Activated CD4-positive, alpha-beta memory T cell treated with anti-CD3 and anti-CD28 coated beads, Interleukin-2, amount 10 ng/mL, durations not matched to agents 7 days and 5 days (primary cell): Measurements from ENCODE around the gene GABBR2. TPM values are rescaled to one million over a fixed set of nuclear protein-coding genes. Genes with fewer than 3 reads are reported as not detected.
"Not testable (repeated sequence)": the region's sequence is repeated elsewhere in the genome, so short reads cannot be mapped to it uniquely, and the experiment has no call there.

Experiments
- CTCF ChIA-PET: fragments of 350-600 bp; sonication (Branson Sonifier 250); formaldehyde crosslinking; loops from one replicate; lab custom pipeline; 2021; ENCODE audit warnings: antibody characterized with exemption, inconsistent platforms; lab: Charles Lee
- POLR2A ChIA-PET: fragments of 350-600 bp; sonication (Branson Sonifier 250); formaldehyde crosslinking; loops from one replicate; lab custom pipeline; 2021; ENCODE audit warnings: antibody characterized with exemption; lab: Charles Lee
- DNase-seq: peaks from one replicate; pipeline ENCODE4 v3.0.0-alpha.2; 2020
- H3K27ac Mint-ChIP-seq: one replicate; pipeline ENCODE4 v1.8.0; 2021; ENCODE audit warnings: mild to moderate bottlenecking, mixed read lengths
- H3K27me3 Mint-ChIP-seq: one replicate; pipeline ENCODE4 v1.8.0; 2021; ENCODE audit warnings: mixed read lengths
- H3K36me3 Mint-ChIP-seq: one replicate; pipeline ENCODE4 v1.8.0; 2021; ENCODE audit warnings: low read depth, mixed read lengths
- H3K4me1 Mint-ChIP-seq: one replicate; pipeline ENCODE4 v1.8.0; 2021; ENCODE audit warnings: mixed read lengths
- H3K4me3 Mint-ChIP-seq: one replicate; pipeline ENCODE4 v1.8.0; 2021; ENCODE audit warnings: mild to moderate bottlenecking, mixed read lengths
- H3K9me3 Mint-ChIP-seq: one replicate; pipeline ENCODE4 v1.8.0; 2021; ENCODE audit warnings: mixed read lengths
- total RNA-seq, 2 experiments: library from RNA; stranded (reverse); gene quantifications; one replicate each; pipeline ENCODE4 v1.2.3, GENCODE V29; 2021

GABBR2 gene
- total RNA-seq, 2 experiments from 2014 or later = not detected

- Mint-ChIP-seq H3K9me3 (no peaks in the 10 kb centered on the region), H3K36me3 (no peaks in the 10 kb centered on the region), H3K4me3 (no peak overlapping the region), H3K27me3 (peaks cover 15% of the 10 kb centered on the region), H3K27ac (no peak overlapping the region), H3K4me1 (no peaks in the 10 kb centered on the region)
- ChIA-PET POLR2A (no interaction called here), CTCF (no interaction called here)
- DNase-seq = no peak
Measured at GRCh38 chr9:98481676-98482075, 227.1 kb downstream of the GABBR2 start.

- Mint-ChIP-seq H3K4me3 (no peak overlapping the region), H3K4me1 (no peaks in the 10 kb centered on the region), H3K27ac (no peak overlapping the region), H3K27me3 (peaks cover 15% of the 10 kb centered on the region), H3K9me3 (no peaks in the 10 kb centered on the region), H3K36me3 (no peaks in the 10 kb centered on the region)
- ChIA-PET POLR2A (no interaction called here), CTCF (no interaction called here)
- no peak for DNase-seq
Measured at GRCh38 chr9:98479967-98480847, 228.5 kb downstream of the GABBR2 start.

- CTCF ChIA-PET = no interaction called here
- DNase-seq = no peak
- no peaks in the 10 kb centered on the region for H3K9me3 Mint-ChIP-seq
- H3K4me3 Mint-ChIP-seq = no peak overlapping the region
- H3K36me3 Mint-ChIP-seq = no peaks in the 10 kb centered on the region
- H3K4me1 Mint-ChIP-seq = no peaks in the 10 kb centered on the region
- no peak overlapping the region for H3K27ac Mint-ChIP-seq
- peaks cover 15% of the 10 kb centered on the region for H3K27me3 Mint-ChIP-seq
- POLR2A ChIA-PET = no interaction called here
Measured at GRCh38 chr9:98479449-98479848, 229.3 kb downstream of the GABBR2 start.

- no peaks in the 10 kb centered on the region for H3K4me1 Mint-ChIP-seq
- H3K36me3 Mint-ChIP-seq = no peaks in the 10 kb centered on the region
- POLR2A ChIA-PET = interaction anchor here (0.5 kb wide), 1 partner anchor 10 kb away, joined by 3 read pairs; no protein-coding TSS in a partner anchor
- no peak overlapping the region for H3K27ac Mint-ChIP-seq
- CTCF ChIA-PET = no interaction called here
- no peaks in the 10 kb centered on the region for H3K9me3 Mint-ChIP-seq
- peaks cover 7% of the 10 kb centered on the region for H3K27me3 Mint-ChIP-seq
- no peak overlapping the region for H3K4me3 Mint-ChIP-seq
- no peak for DNase-seq
Measured at GRCh38 chr9:98477884-98478283, 230.9 kb downstream of the GABBR2 start.

GRCh38 chr9:98472216-98472615 is 236.5 kb downstream of the GABBR2 start:
- H3K36me3 Mint-ChIP-seq = no peaks in the 10 kb centered on the region
- no peak overlapping the region for H3K4me3 Mint-ChIP-seq
- no peak overlapping the region for H3K27ac Mint-ChIP-seq
- H3K9me3 Mint-ChIP-seq = no peaks in the 10 kb centered on the region
- POLR2A ChIA-PET = no interaction called here
- peaks cover 10% of the 10 kb centered on the region for H3K27me3 Mint-ChIP-seq
- DNase-seq = no peak
- CTCF ChIA-PET = no interaction called here
- no peaks in the 10 kb centered on the region for H3K4me1 Mint-ChIP-seq

GRCh38 chr9:98471185-98471584 is 237.6 kb downstream of the GABBR2 start:
- CTCF ChIA-PET = no interaction called here

GRCh38 chr9:98468567-98469239 is 240.0 kb downstream of the GABBR2 start:
- DNase-seq = no peak
- peaks cover 15% of the 10 kb centered on the region for H3K27me3 Mint-ChIP-seq
- CTCF ChIA-PET = no interaction called here
- no peaks in the 10 kb centered on the region for H3K9me3 Mint-ChIP-seq
- no peaks in the 10 kb centered on the region for H3K36me3 Mint-ChIP-seq
- no peak overlapping the region for H3K27ac Mint-ChIP-seq
- POLR2A ChIA-PET = no interaction called here
- H3K4me1 Mint-ChIP-seq = no peaks in the 10 kb centered on the region
- H3K4me3 Mint-ChIP-seq = no peak overlapping the region

More at GRCh38 chr9:98471185-98471584, 237.6 kb downstream of the GABBR2 start:
- Mint-ChIP-seq H3K27ac (no peak overlapping the region), H3K9me3 (no peaks in the 10 kb centered on the region), H3K4me3 (no peak overlapping the region), H3K36me3 (no peaks in the 10 kb centered on the region), H3K4me1 (no peaks in the 10 kb centered on the region), H3K27me3 (peaks cover 12% of the 10 kb centered on the region)
- no peak for DNase-seq
- POLR2A ChIA-PET = no interaction called here

GRCh38 chr9:98465799-98466198 is 242.9 kb downstream of the GABBR2 start:
- DNase-seq = no peak
- Mint-ChIP-seq H3K4me1 (no peaks in the 10 kb centered on the region), H3K27ac (no peak overlapping the region), H3K9me3 (peaks cover 6% of the 10 kb centered on the region), H3K36me3 (no peaks in the 10 kb centered on the region), H3K27me3 (peaks cover 9% of the 10 kb centered on the region), H3K4me3 (no peak overlapping the region)
- CTCF ChIA-PET = no interaction called here
- POLR2A ChIA-PET = no interaction called here

GRCh38 chr9:98464156-98464690 is 244.5 kb downstream of the GABBR2 start:
- H3K9me3 Mint-ChIP-seq = peaks cover 14% of the 10 kb centered on the region
- DNase-seq, H3K4me3 Mint-ChIP-seq, CTCF ChIA-PET, H3K4me1 Mint-ChIP-seq, H3K36me3 Mint-ChIP-seq, H3K27ac Mint-ChIP-seq, H3K27me3 Mint-ChIP-seq, POLR2A ChIA-PET: not testable (repeated sequence)

GRCh38 chr9:98462310-98462709 is 246.4 kb downstream of the GABBR2 start:
- H3K4me3 Mint-ChIP-seq = no peak overlapping the region
- no peaks in the 10 kb centered on the region for H3K36me3 Mint-ChIP-seq
- no peak overlapping the region for H3K27ac Mint-ChIP-seq
- no peaks in the 10 kb centered on the region for H3K4me1 Mint-ChIP-seq
- DNase-seq = no peak
- peaks cover 14% of the 10 kb centered on the region for H3K9me3 Mint-ChIP-seq
- CTCF ChIA-PET = no interaction called here
- POLR2A ChIA-PET = no interaction called here
- peaks cover 8% of the 10 kb centered on the region for H3K27me3 Mint-ChIP-seq

GRCh38 chr9:98460704-98461103 is 248.0 kb downstream of the GABBR2 start:
- Mint-ChIP-seq H3K9me3 (peaks cover 14% of the 10 kb centered on the region), H3K4me1 (no peaks in the 10 kb centered on the region), H3K4me3 (no peak overlapping the region), H3K27me3 (peaks cover 14% of the 10 kb centered on the region), H3K36me3 (no peaks in the 10 kb centered on the region), H3K27ac (no peak overlapping the region)
- CTCF ChIA-PET = no interaction called here
- POLR2A ChIA-PET = no interaction called here
- no peak for DNase-seq

- peaks cover 14% of the 10 kb centered on the region for H3K27me3 Mint-ChIP-seq
- peaks cover 12% of the 10 kb centered on the region for H3K9me3 Mint-ChIP-seq
- H3K4me1 Mint-ChIP-seq = no peaks in the 10 kb centered on the region
- H3K36me3 Mint-ChIP-seq = no peaks in the 10 kb centered on the region
- no peak for DNase-seq
- H3K27ac Mint-ChIP-seq = no peak overlapping the region
- ChIA-PET POLR2A (no interaction called here), CTCF (no interaction called here)
- H3K4me3 Mint-ChIP-seq = no peak overlapping the region
Measured at GRCh38 chr9:98457726-98458370, 250.9 kb downstream of the GABBR2 start.

- no peak overlapping the region for H3K27ac Mint-ChIP-seq
- H3K36me3 Mint-ChIP-seq = no peaks in the 10 kb centered on the region
- H3K4me1 Mint-ChIP-seq = no peaks in the 10 kb centered on the region
- POLR2A ChIA-PET = no interaction called here
- H3K27me3 Mint-ChIP-seq = peaks cover 22% of the 10 kb centered on the region
- H3K9me3 Mint-ChIP-seq = peaks cover 12% of the 10 kb centered on the region
- DNase-seq = no peak
- CTCF ChIA-PET = no interaction called here
- no peak overlapping the region for H3K4me3 Mint-ChIP-seq
Measured at GRCh38 chr9:98456156-98456613, 252.6 kb downstream of the GABBR2 start.
